CD4-positive, CD25-positive, alpha-beta regulatory T cell (primary cell): ENCODE results near the gene GBE1. TPM values are rescaled to one million over a fixed set of nuclear protein-coding genes. Genes with fewer than 3 reads are reported as not detected.

Source experiments
- ATAC-seq, 2 donors: fragments of 150-1000 bp; cut with Tn5 transposase; one replicate each; pipeline ENCODE4 v1.10.0; 2021; ENCODE audit warnings: low read depth in 2 of 2, moderate number of reproducible peaks in 2 of 2, moderate library complexity in 1 of 2
- DNase-seq, 3 donors: peaks; one replicate each; pipeline versions ENCODE4 v3.0.0 to v3.0.0-alpha.2; 2012 to 2022; ENCODE audit warnings: mixed read lengths in 1 of 3
- H3K27ac ChIP-seq: one replicate; pipeline ENCODE4 v1.7.0; 2013; ENCODE audit warnings: mild to moderate bottlenecking, low read length; ENCODE audit not compliant: insufficient read depth, poor library complexity, severe bottlenecking
- H3K27me3 ChIP-seq: one replicate; pipeline ENCODE4 v1.7.0; 2013; ENCODE audit warnings: low read length; ENCODE audit not compliant: control insufficient read depth, insufficient read depth
- H3K36me3 ChIP-seq: one replicate; pipeline ENCODE4 v1.7.0; 2013; ENCODE audit warnings: mild to moderate bottlenecking, low read length, moderate library complexity; ENCODE audit not compliant: control insufficient read depth, insufficient read depth
- H3K4me1 ChIP-seq: 2 replicates; pipeline ENCODE4 v1.7.0; 2013; ENCODE audit warnings: mild to moderate bottlenecking, low read length; ENCODE audit not compliant: insufficient read depth, control insufficient read depth, poor library complexity, severe bottlenecking
- H3K4me3 ChIP-seq: one replicate; pipeline ENCODE4 v1.7.0; 2013; ENCODE audit warnings: low read depth, mild to moderate bottlenecking, low read length, moderate library complexity
- H3K9me3 ChIP-seq, 2 experiments: 1 replicate in 1 of 2; 2 replicates in 1 of 2; pipeline ENCODE4 v1.7.0; 2013; ENCODE audit warnings: low read length in 2 of 2, mild to moderate bottlenecking in 1 of 2, moderate library complexity in 1 of 2; ENCODE audit not compliant: control insufficient read depth in 2 of 2
- H3K27ac Mint-ChIP-seq, 3 donors: one replicate each; pipeline ENCODE4 v1.8.0; 2020 to 2022; ENCODE audit warnings: mild to moderate bottlenecking in 3 of 3, mixed read lengths in 3 of 3, moderate library complexity in 2 of 3
- H3K27me3 Mint-ChIP-seq: one replicate; pipeline ENCODE4 v1.8.0; 2022; ENCODE audit warnings: mild to moderate bottlenecking, mixed read lengths
- H3K36me3 Mint-ChIP-seq: one replicate; pipeline ENCODE4 v1.8.0; 2020; ENCODE audit warnings: mixed read lengths
- H3K4me1 Mint-ChIP-seq, 4 donors: one replicate each; pipeline ENCODE4 v1.8.0; 2020 to 2022; ENCODE audit warnings: mixed read lengths in 4 of 4, mild to moderate bottlenecking in 1 of 4
- H3K4me3 Mint-ChIP-seq, 4 donors: one replicate each; pipeline ENCODE4 v1.8.0; 2020 to 2022; ENCODE audit warnings: mild to moderate bottlenecking in 4 of 4, mixed read lengths in 4 of 4, moderate library complexity in 3 of 4
- H3K9me3 Mint-ChIP-seq, 7 donors: one replicate each; pipeline ENCODE4 v1.8.0; 2020 to 2022; ENCODE audit warnings: mixed read lengths in 7 of 7, mild to moderate bottlenecking in 3 of 7, moderate library complexity in 2 of 7
- polyA plus RNA-seq, 4 donors: library from polyadenylated mRNA; unstranded; fragments of 300-500 nt; fragmentation: Illumina TruSeq; gene quantifications; one replicate each; pipeline ENCODE4 v1.2.3, GENCODE V29; 2021
- total RNA-seq: library from RNA; stranded (reverse); gene quantifications from one replicate; pipeline ENCODE4 v1.2.3, GENCODE V29; 2022

Gene GBE1
- total and polyA plus RNA-seq, 5 donors from 2014 or later = 5.2 to 9.7 (median 8.6) TPM

- H3K4me3 Mint-ChIP-seq = no peak overlapping the region
- DNase-seq (no peak), ATAC-seq (no peak)
- H3K4me1 ChIP-seq = no peaks in the 10 kb centered on the region
- H3K36me3 ChIP-seq = no peaks in the 10 kb centered on the region
- no peaks in the 10 kb centered on the region for H3K27me3 Mint-ChIP-seq
- no peak overlapping the region for H3K27ac ChIP-seq
- no peaks in the 10 kb centered on the region for H3K9me3 ChIP-seq
- H3K27ac Mint-ChIP-seq = no peak overlapping the region
- H3K4me3 ChIP-seq = no peak overlapping the region
- peaks cover 0 to 5% (median 0%) of the 10 kb centered on the region in 4 donors for H3K4me1 Mint-ChIP-seq
- no peaks in the 10 kb centered on the region for H3K36me3 Mint-ChIP-seq
- H3K27me3 ChIP-seq = no peaks in the 10 kb centered on the region
- H3K9me3 Mint-ChIP-seq = no peaks in the 10 kb centered on the region
These were observed 84.6 kb downstream of the GBE1 start for GRCh38 chr3:81676706-81677456.

- H3K27me3 ChIP-seq = no peaks in the 10 kb centered on the region
- H3K4me3 ChIP-seq = no peak overlapping the region
- no peaks in the 10 kb centered on the region for H3K9me3 ChIP-seq
- DNase-seq = no peak
- H3K9me3 Mint-ChIP-seq = peaks cover 0 to 1% (median 0%) of the 10 kb centered on the region in 7 donors
- no peak for ATAC-seq
- H3K36me3 Mint-ChIP-seq = no peaks in the 10 kb centered on the region
- H3K4me1 ChIP-seq = no peaks in the 10 kb centered on the region
- H3K4me1 Mint-ChIP-seq = peaks cover 0 to 5% (median 0%) of the 10 kb centered on the region in 4 donors
- H3K4me3 Mint-ChIP-seq = no peak overlapping the region
- H3K36me3 ChIP-seq = no peaks in the 10 kb centered on the region
- no peak overlapping the region for H3K27ac Mint-ChIP-seq
- no peak overlapping the region for H3K27ac ChIP-seq
- H3K27me3 Mint-ChIP-seq = no peaks in the 10 kb centered on the region
These were observed 86.8 kb downstream of the GBE1 start for GRCh38 chr3:81674690-81675089.

- H3K27me3 ChIP-seq = no peaks in the 10 kb centered on the region
- no peak for ATAC-seq
These were observed 93.2 kb downstream of the GBE1 start for GRCh38 chr3:81668283-81668682.

GRCh38 chr3:81666502-81667121 is 94.8 kb downstream of the GBE1 start:
- DNase-seq (peak in 2 of 3 donors; percentile 1 to 29), ATAC-seq (no peak)
- Histone ChIP-seq H3K4me3 (no peak overlapping the region), H3K27me3 (no peaks in the 10 kb centered on the region), H3K36me3 (no peaks in the 10 kb centered on the region), H3K4me1 (no peaks in the 10 kb centered on the region), H3K9me3 (no peaks in the 10 kb centered on the region), H3K27ac (no peak overlapping the region)
- Mint-ChIP-seq H3K9me3 (peaks cover 0 to 1% (median 0%) of the 10 kb centered on the region in 7 donors), H3K36me3 (no peaks in the 10 kb centered on the region), H3K4me3 (no peak overlapping the region), H3K27me3 (no peaks in the 10 kb centered on the region), H3K4me1 (no peaks in the 10 kb centered on the region), H3K27ac (no peak overlapping the region)

More at GRCh38 chr3:81668283-81668682, 93.2 kb downstream of the GBE1 start:
- no peak for DNase-seq
- Mint-ChIP-seq H3K27me3 (no peaks in the 10 kb centered on the region), H3K27ac (no peak overlapping the region), H3K4me1 (peaks cover 0 to 5% (median 0%) of the 10 kb centered on the region in 4 donors), H3K4me3 (no peak overlapping the region), H3K36me3 (no peaks in the 10 kb centered on the region), H3K9me3 (peaks cover 0 to 1% (median 0%) of the 10 kb centered on the region in 7 donors)
- H3K4me3 ChIP-seq = no peak overlapping the region
- H3K9me3 ChIP-seq = no peaks in the 10 kb centered on the region
- H3K36me3 ChIP-seq = no peaks in the 10 kb centered on the region
- no peaks in the 10 kb centered on the region for H3K4me1 ChIP-seq
- no peak overlapping the region for H3K27ac ChIP-seq

- Mint-ChIP-seq H3K36me3 (no peaks in the 10 kb centered on the region), H3K27ac (peak overlapping the region in 1 of 3 donors; percentile 4), H3K4me3 (no peak overlapping the region), H3K27me3 (no peaks in the 10 kb centered on the region), H3K4me1 (no peaks in the 10 kb centered on the region), H3K9me3 (no peaks in the 10 kb centered on the region)
- no peaks in the 10 kb centered on the region for H3K9me3 ChIP-seq
- H3K27me3 ChIP-seq = no peaks in the 10 kb centered on the region
- no peak overlapping the region for H3K4me3 ChIP-seq
- H3K36me3 ChIP-seq = no peaks in the 10 kb centered on the region
- ATAC-seq = no peak
- no peak overlapping the region for H3K27ac ChIP-seq
- no peak for DNase-seq
- H3K4me1 ChIP-seq = no peaks in the 10 kb centered on the region
These were observed 98.3 kb downstream of the GBE1 start for GRCh38 chr3:81663114-81663513.

GRCh38 chr3:81660036-81660435 is 101.4 kb downstream of the GBE1 start:
- no peak for ATAC-seq

GRCh38 chr3:81658322-81658997 is 103.0 kb downstream of the GBE1 start:
- H3K4me1 Mint-ChIP-seq = no peaks in the 10 kb centered on the region
- H3K4me3 Mint-ChIP-seq = no peak overlapping the region
- no peak overlapping the region for H3K27ac Mint-ChIP-seq
- no peaks in the 10 kb centered on the region for H3K36me3 Mint-ChIP-seq
- DNase-seq = no peak
- no peaks in the 10 kb centered on the region for H3K27me3 Mint-ChIP-seq
- no peaks in the 10 kb centered on the region for H3K4me1 ChIP-seq
- H3K36me3 ChIP-seq = no peaks in the 10 kb centered on the region
- H3K9me3 ChIP-seq = no peaks in the 10 kb centered on the region
- no peaks in the 10 kb centered on the region for H3K9me3 Mint-ChIP-seq
- no peak for ATAC-seq
- no peak overlapping the region for H3K4me3 ChIP-seq
- H3K27me3 ChIP-seq = no peaks in the 10 kb centered on the region
- no peak overlapping the region for H3K27ac ChIP-seq

More at GRCh38 chr3:81660036-81660435, 101.4 kb downstream of the GBE1 start:
- Mint-ChIP-seq H3K27ac (no peak overlapping the region), H3K27me3 (no peaks in the 10 kb centered on the region), H3K36me3 (no peaks in the 10 kb centered on the region), H3K4me3 (no peak overlapping the region), H3K9me3 (no peaks in the 10 kb centered on the region), H3K4me1 (no peaks in the 10 kb centered on the region)
- H3K27me3 ChIP-seq = no peaks in the 10 kb centered on the region
- no peaks in the 10 kb centered on the region for H3K36me3 ChIP-seq
- no peak overlapping the region for H3K4me3 ChIP-seq
- DNase-seq = no peak
- H3K4me1 ChIP-seq = no peaks in the 10 kb centered on the region
- H3K27ac ChIP-seq = no peak overlapping the region
- H3K9me3 ChIP-seq = no peaks in the 10 kb centered on the region
